Liver (tissue), 3 donors: ENCODE data around the gene GRIN1.

Experiments
- EGR1 ChIP-seq, 2 donors: IDR thresholded peaks; 2 replicates each; pipeline ENCODE4 v1.6.1; 2016 to 2018; ENCODE audit warnings: antibody characterized with exemption in 2 of 2, low read depth in 2 of 2
- FOXA1 ChIP-seq: IDR thresholded peaks from 2 replicates; pipeline ENCODE4 v1.6.1; 2016; ENCODE audit warnings: antibody characterized with exemption
- GABPA ChIP-seq, 2 donors: IDR thresholded peaks in 1 of 2; conservative IDR thresholded peaks in 1 of 2; 2 replicates each; pipeline ENCODE4 v1.6.1; 2016; ENCODE audit warnings: antibody characterized with exemption in 2 of 2, mild to moderate bottlenecking in 1 of 2, moderate library complexity in 1 of 2
- JUND ChIP-seq, 2 donors: IDR thresholded peaks; 2 replicates each; pipeline ENCODE4 v1.6.1; 2016; ENCODE audit warnings: antibody characterized with exemption in 2 of 2
- RAD21 ChIP-seq, 2 donors: IDR thresholded peaks; 2 replicates each; pipeline ENCODE4 v1.6.1; 2016; ENCODE audit warnings: antibody characterized with exemption in 2 of 2, mild to moderate bottlenecking in 2 of 2
- RXRA ChIP-seq, 2 donors: IDR thresholded peaks; 2 replicates each; pipeline ENCODE4 v1.6.1; 2017 to 2018; ENCODE audit warnings: antibody characterized with exemption in 2 of 2, mild to moderate bottlenecking in 1 of 2
- SP1 ChIP-seq: IDR thresholded peaks from 2 replicates; pipeline ENCODE4 v1.6.1; 2018; ENCODE audit warnings: antibody characterized with exemption, mild to moderate bottlenecking
- TAF1 ChIP-seq: conservative IDR thresholded peaks from 2 replicates; pipeline ENCODE4 v1.6.1; 2016; ENCODE audit warnings: antibody characterized with exemption, mild to moderate bottlenecking
- TF ChIP-seq, protein P1 (sequence below): fragments of 150-350 bp; IDR thresholded peaks from 2 replicates; pipeline ENCODE4 v1.5.1; 2017; ENCODE audit warnings: improper control_type of control experiment, low read depth, low read length; ENCODE audit not compliant: missing input control
- TF ChIP-seq, protein P2 (sequence below): IDR thresholded peaks from 2 replicates; pipeline ENCODE4 v1.6.1; 2016; ENCODE audit warnings: antibody characterized with exemption
- donor health status: healthy.
- donor health status: healthy.

DNA sequence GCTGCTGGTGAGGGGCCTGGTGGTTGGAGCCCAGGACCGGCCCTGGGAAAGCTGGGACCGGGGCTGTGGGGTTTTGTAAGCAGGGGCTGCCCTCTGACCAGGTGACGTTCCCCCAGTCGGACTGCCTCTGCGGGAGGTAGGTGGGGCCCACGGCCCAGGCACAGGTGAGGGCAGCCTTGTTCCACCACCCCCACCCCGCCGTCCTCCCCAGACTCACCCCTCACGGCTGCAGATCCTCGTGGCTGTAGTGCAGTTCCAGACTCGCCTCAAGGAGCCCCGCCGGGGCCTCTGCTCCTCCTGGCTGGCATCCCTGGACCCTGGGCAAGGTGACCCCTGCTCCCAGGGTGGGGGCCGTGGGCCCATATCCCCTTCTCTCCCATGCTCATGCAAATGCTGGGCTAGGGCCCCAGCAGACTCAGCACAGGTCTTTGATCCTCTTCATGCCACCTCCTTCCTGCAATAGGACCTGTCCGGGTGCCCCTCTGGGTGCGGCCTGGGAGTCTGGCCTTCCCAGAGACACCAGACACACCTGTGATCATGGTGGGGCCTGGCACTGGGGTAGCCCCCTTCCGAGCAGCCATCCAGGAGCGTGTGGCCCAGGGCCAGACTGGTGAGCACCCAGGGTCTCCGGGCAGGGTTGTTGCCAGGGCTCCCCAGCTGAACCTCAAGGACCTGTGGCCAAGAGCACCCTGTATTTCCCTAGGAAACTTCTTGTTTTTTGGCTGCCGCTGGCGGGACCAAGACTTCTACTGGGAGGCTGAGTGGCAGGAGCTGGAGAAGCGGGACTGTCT is 76.4 kb downstream of the GRIN1 start:
- TF ChIP-seq GABPA (IDR thresholded peaks at IDR 0.05 in 1 of 2, conservative IDR thresholded peaks at IDR 0.05 in 1 of 2) (no peak), JUND (IDR thresholded peaks at IDR 0.05) (no peak), SP1 (no peak), RAD21 (IDR thresholded peaks at IDR 0.05) (no peak), EGR1 (IDR thresholded peaks at IDR 0.05; ENCODE audit: low read depth in 2 of 2) (no peak), FOXA1 (no peak), TAF1 (no peak), RXRA (IDR thresholded peaks at IDR 0.05) (no peak)
- TF ChIP-seq, protein P1, sequence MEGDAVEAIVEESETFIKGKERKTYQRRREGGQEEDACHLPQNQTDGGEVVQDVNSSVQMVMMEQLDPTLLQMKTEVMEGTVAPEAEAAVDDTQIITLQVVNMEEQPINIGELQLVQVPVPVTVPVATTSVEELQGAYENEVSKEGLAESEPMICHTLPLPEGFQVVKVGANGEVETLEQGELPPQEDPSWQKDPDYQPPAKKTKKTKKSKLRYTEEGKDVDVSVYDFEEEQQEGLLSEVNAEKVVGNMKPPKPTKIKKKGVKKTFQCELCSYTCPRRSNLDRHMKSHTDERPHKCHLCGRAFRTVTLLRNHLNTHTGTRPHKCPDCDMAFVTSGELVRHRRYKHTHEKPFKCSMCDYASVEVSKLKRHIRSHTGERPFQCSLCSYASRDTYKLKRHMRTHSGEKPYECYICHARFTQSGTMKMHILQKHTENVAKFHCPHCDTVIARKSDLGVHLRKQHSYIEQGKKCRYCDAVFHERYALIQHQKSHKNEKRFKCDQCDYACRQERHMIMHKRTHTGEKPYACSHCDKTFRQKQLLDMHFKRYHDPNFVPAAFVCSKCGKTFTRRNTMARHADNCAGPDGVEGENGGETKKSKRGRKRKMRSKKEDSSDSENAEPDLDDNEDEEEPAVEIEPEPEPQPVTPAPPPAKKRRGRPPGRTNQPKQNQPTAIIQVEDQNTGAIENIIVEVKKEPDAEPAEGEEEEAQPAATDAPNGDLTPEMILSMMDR, result no peak
- TF ChIP-seq, protein P2, sequence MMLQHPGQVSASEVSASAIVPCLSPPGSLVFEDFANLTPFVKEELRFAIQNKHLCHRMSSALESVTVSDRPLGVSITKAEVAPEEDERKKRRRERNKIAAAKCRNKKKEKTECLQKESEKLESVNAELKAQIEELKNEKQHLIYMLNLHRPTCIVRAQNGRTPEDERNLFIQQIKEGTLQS, result no peak
